GM12878 (cell line): ENCODE data around the gene MSANTD2. TPM values are rescaled to one million over a fixed set of nuclear protein-coding genes. Genes with fewer than 3 reads are reported as not detected.
A peak's percentile ranks its signal among the peaks of the same experiment; 100 is the strongest.

Experiments used
- ATAC-seq: fragments of 200-7000 bp; cut with Tn5 transposase; 3 replicates; pipeline ENCODE4 v1.9.1; 2020; ENCODE audit warnings: mild to moderate bottlenecking, moderate library complexity
- BruUV-seq: library from RNA; stranded (reverse); fragments of 400-500 nt; replicated peaks from 2 replicates; lab custom pipeline; 2021; lab: Mats Ljungman, UMichigan
- CTCF ChIA-PET: fragments of 300-600 bp; sonication (Branson Sonifier 250); formaldehyde crosslinking; extraction: SDS; loops from one replicate; lab custom pipeline; 2021; ENCODE audit warnings: inconsistent platforms; lab: Yijun Ruan, JAX
- POLR2A ChIA-PET: fragments of 350-600 bp; formaldehyde crosslinking; extraction: SDS; loops from one replicate; lab custom pipeline; 2021; ENCODE audit warnings: inconsistent platforms; lab: Charles Lee
- RAD21 ChIA-PET: fragments of 300-600 bp; sonication (Branson Sonifier 250); formaldehyde crosslinking; loops from one replicate; lab custom pipeline; 2023; ENCODE audit warnings: antibody characterized with exemption; ENCODE audit not compliant: unreplicated experiment; lab: Charles Lee
- SMC1A ChIA-PET: fragments of 300-600 bp; sonication (Branson Sonifier 250); formaldehyde crosslinking; loops from one replicate; lab custom pipeline; 2023; ENCODE audit not compliant: unreplicated experiment, uncharacterized antibody; lab: Charles Lee
- DNase-seq: peaks from one replicate; pipeline ENCODE4 v3.0.0-alpha.2; 2011; ENCODE audit warnings: low read depth, low spot score
- FAIRE-seq: peaks from 3 replicates; lab custom pipeline; 2011; peaks lifted over from hg19 to GRCh38; lab: Jason Lieb, UNC
- H2AFZ ChIP-seq: 2 replicates; pipeline ENCODE4 v1.6.0; 2011; ENCODE audit warnings: low read depth, low read length, control low read depth; ENCODE audit not compliant: control insufficient read depth
- H3K27ac ChIP-seq: 2 replicates; pipeline ENCODE4 v1.5.1; 2011; ENCODE audit warnings: control low read depth; ENCODE audit not compliant: control insufficient read depth, insufficient read depth
- H3K27me3 ChIP-seq, 2 experiments: replicated peaks in 1 of 2; 2 replicates each; pipeline versions ENCODE4 v1.6.0 to v1.6.1; 2011; ENCODE audit warnings: low read length in 1 of 2; ENCODE audit not compliant: control insufficient read depth in 2 of 2, insufficient read depth in 2 of 2
- H3K36me3 ChIP-seq, 2 experiments: 2 replicates each; pipeline ENCODE4 v1.5.1; 2011; ENCODE audit warnings: low read length in 1 of 2; ENCODE audit not compliant: control insufficient read depth in 2 of 2, insufficient read depth in 2 of 2
- H3K4me1 ChIP-seq: 2 replicates; pipeline ENCODE4 v1.6.1; 2011; ENCODE audit warnings: mild to moderate bottlenecking, low read length, moderate library complexity, mixed read lengths; ENCODE audit not compliant: control insufficient read depth, insufficient read depth
- H3K4me2 ChIP-seq: 2 replicates; pipeline ENCODE4 v1.6.0; 2011; ENCODE audit warnings: control low read depth; ENCODE audit not compliant: control insufficient read depth, insufficient read depth
- H3K4me3 ChIP-seq: fragments of 200-600 bp; sonication (generic); 2 replicates; pipeline ENCODE4 v1.5.1; 2016
- H3K79me2 ChIP-seq: 2 replicates; pipeline ENCODE4 v1.6.0; 2011; ENCODE audit warnings: low read length; ENCODE audit not compliant: control insufficient read depth, insufficient read depth
- H3K9ac ChIP-seq: 2 replicates; pipeline ENCODE4 v1.8.0; 2011; ENCODE audit warnings: low read length, control low read depth, mixed read lengths; ENCODE audit not compliant: control insufficient read depth, insufficient read depth
- H3K9me3 ChIP-seq: replicated peaks from 3 replicates; pipeline ENCODE4 v1.5.1; 2011; ENCODE audit warnings: mild to moderate bottlenecking, low read length; ENCODE audit not compliant: control insufficient read depth, insufficient read depth
- H4K20me1 ChIP-seq: 2 replicates; pipeline ENCODE4 v1.6.0; 2011; ENCODE audit not compliant: control insufficient read depth, insufficient read depth
- ATF7 ChIP-seq: fragments of 450-650 bp; IDR thresholded peaks from 2 replicates; pipeline ENCODE4 v1.6.1; 2016; ENCODE audit warnings: low read depth, mild to moderate bottlenecking
- BHLHE40 ChIP-seq, 2 experiments: fragments of 450-650 bp in 1 of 2; IDR thresholded peaks; 2 replicates each; pipeline ENCODE4 v1.6.1; 2011 to 2017; ENCODE audit warnings: low read depth in 2 of 2, borderline replicate concordance in 1 of 2, improper control_type of control experiment in 1 of 2, low read length in 1 of 2, mild to moderate bottlenecking in 1 of 2
- CHD2 ChIP-seq: IDR thresholded peaks from 2 replicates; pipeline ENCODE4 v1.6.1; 2011; ENCODE audit warnings: low read depth, low read length, improper control_type of control experiment, borderline replicate concordance
- E2F4 ChIP-seq: IDR thresholded peaks from 2 replicates; pipeline ENCODE4 v1.6.1; 2012; ENCODE audit warnings: low read depth, low read length, improper control_type of control experiment
- LARP7 ChIP-seq: fragments of 450-650 bp; IDR thresholded peaks from 2 replicates; pipeline ENCODE4 v1.6.1; 2017; ENCODE audit warnings: mild to moderate bottlenecking
- NFIC ChIP-seq: IDR thresholded peaks from 2 replicates; pipeline ENCODE4 v1.6.1; 2012; ENCODE audit warnings: low read depth, mild to moderate bottlenecking, inconsistent platforms, low read length, moderate library complexity
- NKRF ChIP-seq: fragments of 450-650 bp; conservative IDR thresholded peaks from 2 replicates; pipeline ENCODE4 v1.6.1; 2017; ENCODE audit warnings: mild to moderate bottlenecking, moderate library complexity
- POLR2A ChIP-seq: IDR thresholded peaks from 2 replicates; pipeline ENCODE4 v1.6.1; 2011; ENCODE audit warnings: low read depth, mild to moderate bottlenecking, low read length
- RAD51 ChIP-seq: fragments of 450-650 bp; IDR thresholded peaks from 2 replicates; pipeline ENCODE4 v1.6.1; 2016; ENCODE audit warnings: moderate library complexity, mild to moderate bottlenecking, inconsistent platforms
- RB1 ChIP-seq: fragments of 450-650 bp; formaldehyde crosslinking; IDR thresholded peaks from 2 replicates; pipeline ENCODE4 v1.6.1; 2017; ENCODE audit warnings: mild to moderate bottlenecking, borderline replicate concordance
- RFX5 ChIP-seq: IDR thresholded peaks from 2 replicates; pipeline ENCODE4 v1.6.1; 2011; ENCODE audit warnings: low read depth, low read length, improper control_type of control experiment
- SMC3 ChIP-seq: IDR thresholded peaks from 2 replicates; pipeline ENCODE4 v1.6.1; 2011; ENCODE audit warnings: low read length, improper control_type of control experiment, borderline replicate concordance
- SUZ12 ChIP-seq: fragments of 200-600 bp; sonication (generic); IDR thresholded peaks from one replicate; pipeline ENCODE4 v1.6.1; 2018; ENCODE audit warnings: antibody characterized with exemption, mild to moderate bottlenecking; ENCODE audit not compliant: unreplicated experiment
- ZNF24 ChIP-seq: fragments of 450-650 bp; IDR thresholded peaks from 2 replicates; pipeline ENCODE4 v1.6.1; 2017; ENCODE audit warnings: antibody characterized with exemption, mild to moderate bottlenecking
- ZNF622 ChIP-seq: fragments of 450-650 bp; IDR thresholded peaks from 2 replicates; pipeline ENCODE4 v1.6.1; 2017; ENCODE audit warnings: mild to moderate bottlenecking, inconsistent platforms
- ZZZ3 ChIP-seq: IDR thresholded peaks from 2 replicates; pipeline ENCODE4 v1.6.1; 2011; ENCODE audit warnings: low read depth; ENCODE audit not compliant: control insufficient read depth, insufficient read length
- WGBS: methylation state at CpG from one replicate; pipeline ENCODE4 v1.1.6; 2016; ENCODE audit warnings: low lambda C conversion rate; ENCODE audit not compliant: insufficient replicate concordance, insufficient coverage; ENCODE audit errors: missing lambda C conversion rate; 5-methylcytosine and 5-hydroxymethylcytosine counted together
- in situ Hi-C: fragments of 300-500 bp; cut with MboI; formaldehyde crosslinking; loops from 9 replicates; pipeline ENCODE4 v1.14.3; 2018; ENCODE audit warnings: mixed read lengths
- intact Hi-C: fragments of 100-400 bp; cut with micrococcal nuclease; formaldehyde crosslinking; loops from one replicate; pipeline ENCODE4 v1.14.2; 2022; ENCODE audit not compliant: unreplicated experiment
- polyA plus RNA-seq, 11 experiments: library from polyadenylated mRNA; depleted of rRNA in 4 of 11; unstranded in 6 of 11; stranded (reverse) in 5 of 11; fragments of >200 nt; fragmentation: Nextera tagmentation in 4 of 11; fragmentation: Illumina TruSeq in 1 of 11; extraction: Ambion mirVana in 4 of 11; extraction: Trizol in 1 of 11; gene quantifications; 1 replicate in 1 of 11; 2 replicates in 10 of 11; pipeline versions ENCODE4 v1.2.1 to v1.2.3, GENCODE V29; 2011 to 2016; ENCODE audit warnings: inconsistent platforms in 2 of 11, missing spikeins in 2 of 11, low read depth in 1 of 11
- total RNA-seq, 4 experiments: library from RNA; depleted of rRNA in 3 of 4; stranded (reverse); fragments of >200 nt in 3 of 4; fragmentation: Illumina TruSeq in 1 of 4; extraction: Trizol in 1 of 4; gene quantifications; 2 replicates each; pipeline versions ENCODE4 v1.2.1 to v1.2.3, GENCODE V29; 2013 to 2021
- TF ChIP-seq, protein P1 (sequence below): fragments of 450-650 bp; formaldehyde crosslinking; IDR thresholded peaks from 2 replicates; pipeline ENCODE4 v1.5.0; 2022; ENCODE audit warnings: mild to moderate bottlenecking, missing genetic modification characterization

MSANTD2 gene
- total and polyA plus RNA-seq, 10 of the 15 experiments (the other 5 are each of a cell fraction or from before 2014, with no cell fraction given), result 3.0 to 12.4 (median 8.0) TPM

DNA sequence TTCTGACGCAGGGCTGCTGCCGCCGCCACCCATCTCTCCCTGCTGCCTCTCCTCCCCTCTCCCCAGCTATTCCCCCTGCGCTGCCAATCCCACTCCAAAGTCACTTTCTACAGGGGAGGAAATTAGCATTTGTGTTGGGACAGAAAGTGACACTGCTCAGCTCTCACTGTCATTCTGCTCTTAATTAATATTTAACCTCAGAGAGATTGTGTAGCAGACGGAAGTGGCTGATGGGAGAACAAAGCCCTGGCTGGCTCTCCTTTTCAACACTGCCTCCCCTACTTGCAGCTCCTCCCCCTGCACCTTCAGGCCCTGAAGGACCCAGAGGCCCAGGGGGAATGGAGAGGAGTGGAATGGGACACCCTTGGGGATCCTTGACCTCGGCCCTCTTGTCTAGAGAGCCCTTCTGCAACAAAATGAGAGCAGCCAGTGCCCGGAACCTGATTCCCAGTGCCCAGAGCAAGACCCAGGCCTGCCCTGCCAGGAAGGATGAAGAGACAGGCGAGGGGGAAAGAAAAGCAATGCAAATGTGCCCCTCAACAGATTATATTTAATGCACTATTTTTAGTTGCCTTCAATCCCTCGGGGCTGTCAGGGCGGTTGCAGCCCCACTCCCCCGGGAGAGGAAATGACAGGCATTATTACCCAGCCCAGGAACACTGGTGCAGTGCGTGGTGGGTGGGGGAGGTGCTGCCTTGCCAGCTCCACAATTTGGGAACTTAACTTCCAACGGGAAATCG lies 75.1 kb downstream of the MSANTD2 start (continued):
- TF ChIP-seq SMC3, result no peak
- no peak for TF ChIP-seq RAD51
- TF ChIP-seq BHLHE40 (IDR thresholded peaks at IDR 0.05; ENCODE audit: borderline replicate concordance in 1 of 2, low read depth in 2 of 2, low read length in 1 of 2), result peak in 1 of 2 experiments; percentile 3; a peak in 1 of 4 replicates
- no peak for TF ChIP-seq SUZ12
- TF ChIP-seq, protein P1, sequence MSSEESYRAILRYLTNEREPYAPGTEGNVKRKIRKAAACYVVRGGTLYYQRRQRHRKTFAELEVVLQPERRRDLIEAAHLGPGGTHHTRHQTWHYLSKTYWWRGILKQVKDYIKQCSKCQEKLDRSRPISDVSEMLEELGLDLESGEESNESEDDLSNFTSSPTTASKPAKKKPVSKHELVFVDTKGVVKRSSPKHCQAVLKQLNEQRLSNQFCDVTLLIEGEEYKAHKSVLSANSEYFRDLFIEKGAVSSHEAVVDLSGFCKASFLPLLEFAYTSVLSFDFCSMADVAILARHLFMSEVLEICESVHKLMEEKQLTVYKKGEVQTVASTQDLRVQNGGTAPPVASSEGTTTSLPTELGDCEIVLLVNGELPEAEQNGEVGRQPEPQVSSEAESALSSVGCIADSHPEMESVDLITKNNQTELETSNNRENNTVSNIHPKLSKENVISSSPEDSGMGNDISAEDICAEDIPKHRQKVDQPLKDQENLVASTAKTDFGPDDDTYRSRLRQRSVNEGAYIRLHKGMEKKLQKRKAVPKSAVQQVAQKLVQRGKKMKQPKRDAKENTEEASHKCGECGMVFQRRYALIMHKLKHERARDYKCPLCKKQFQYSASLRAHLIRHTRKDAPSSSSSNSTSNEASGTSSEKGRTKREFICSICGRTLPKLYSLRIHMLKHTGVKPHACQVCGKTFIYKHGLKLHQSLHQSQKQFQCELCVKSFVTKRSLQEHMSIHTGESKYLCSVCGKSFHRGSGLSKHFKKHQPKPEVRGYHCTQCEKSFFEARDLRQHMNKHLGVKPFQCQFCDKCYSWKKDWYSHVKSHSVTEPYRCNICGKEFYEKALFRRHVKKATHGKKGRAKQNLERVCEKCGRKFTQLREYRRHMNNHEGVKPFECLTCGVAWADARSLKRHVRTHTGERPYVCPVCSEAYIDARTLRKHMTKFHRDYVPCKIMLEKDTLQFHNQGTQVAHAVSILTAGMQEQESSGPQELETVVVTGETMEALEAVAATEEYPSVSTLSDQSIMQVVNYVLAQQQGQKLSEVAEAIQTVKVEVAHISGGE (CRISPR knock-in tag), result no peak
- no peak for TF ChIP-seq RB1
- no peak for TF ChIP-seq NFIC
- TF ChIP-seq, all 136 proteins: peak for 7

DNA sequence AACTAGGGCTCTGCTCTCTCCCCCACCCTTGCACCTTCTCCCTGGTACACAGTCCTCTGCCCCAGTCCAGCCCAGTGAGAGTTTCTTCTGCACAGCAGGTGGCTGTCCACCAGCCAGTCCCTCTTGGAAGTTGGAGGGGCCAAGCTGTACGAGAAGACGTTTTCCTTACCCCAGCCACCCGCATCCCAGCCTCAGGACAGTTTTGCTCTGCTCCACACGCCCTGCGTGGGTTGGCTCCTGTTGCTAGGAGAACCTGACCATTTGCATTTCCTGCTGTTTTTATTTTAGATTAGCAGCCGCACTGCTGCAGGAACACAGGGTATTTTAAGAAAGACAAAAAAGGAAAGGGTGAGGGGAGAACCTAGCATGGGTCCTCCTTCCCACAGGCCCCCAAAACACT lies 78.0 kb downstream of the MSANTD2 start:
- Histone ChIP-seq H3K9me3 (no peaks in the 10 kb centered on the region), H3K36me3 (no peaks in the 10 kb centered on the region), H2AFZ (no peak overlapping the region), H3K27me3 (peaks cover 0 to 10% of the 10 kb centered on the region in 2 experiments; a peak in 1 of 4 replicates), H3K79me2 (no peaks in the 10 kb centered on the region), H3K4me1 (peaks cover 7% of the 10 kb centered on the region), H3K27ac (no peak overlapping the region), H3K9ac (no peak overlapping the region), H3K4me3 (no peak overlapping the region), H4K20me1 (no peaks in the 10 kb centered on the region), H3K4me2 (no peak overlapping the region)
- FAIRE-seq (no peak), DNase-seq (no peak), ATAC-seq (no peak)
- POLR2A ChIA-PET, result no interaction called here
- in situ Hi-C loops (no loop called here), intact Hi-C loops (no loop called here)
- BruUV-seq, result no TSS peak
- RAD21 ChIA-PET, result no interaction called here
- 0% methylated on average over 6 of the region's 6 CpGs for WGBS
- SMC1A ChIA-PET, result interaction anchor here (1.0 kb wide), 1 partner anchor 41 kb away, joined by 3 read pairs; no protein-coding TSS in a partner anchor
- CTCF ChIA-PET, result interaction anchor here (1.7 to 2.0 kb wide), 2 partner anchors 18 to 72 kb away, joined by 3 to 5 read pairs; partner anchors contain the start of gene NRGN
- TF ChIP-seq NKRF, result no peak
- no peak for TF ChIP-seq ZNF622
- TF ChIP-seq LARP7, result no peak
- TF ChIP-seq POLR2A, result no peak
- no peak for TF ChIP-seq ZZZ3
- no peak for TF ChIP-seq ATF7
- no peak for TF ChIP-seq ZNF24
- TF ChIP-seq E2F4, result no peak
- TF ChIP-seq RFX5, result no peak
- no peak for TF ChIP-seq CHD2
